Mononuclear cell (primary cell): ENCODE results near the gene MBD6. TPM values are rescaled to one million over a fixed set of nuclear protein-coding genes. Genes with fewer than 3 reads are reported as not detected.
"Not testable (repeated sequence)": the region's sequence is repeated elsewhere in the genome, so short reads cannot be mapped to it uniquely, and the experiment has no call there.

Experiments used
- H3K27me3 ChIP-seq: 2 replicates; pipeline ENCODE4 v1.6.0; 2011; ENCODE audit warnings: low read length, control low read depth; ENCODE audit not compliant: insufficient read depth
- H3K4me1 ChIP-seq: 2 replicates; pipeline ENCODE4 v1.5.1; 2011; ENCODE audit warnings: mild to moderate bottlenecking, low read length, control low read depth; ENCODE audit not compliant: insufficient read depth
- H3K4me3 ChIP-seq: 2 replicates; pipeline ENCODE4 v1.5.1; 2011; ENCODE audit warnings: mild to moderate bottlenecking, low read length, moderate library complexity
- H3K9me3 ChIP-seq: 2 replicates; pipeline ENCODE4 v1.5.1; 2011; ENCODE audit warnings: low read depth, mild to moderate bottlenecking, control low read depth, low read length
- total RNA-seq: library from RNA; depleted of rRNA; stranded (reverse); fragments of >200 nt; gene quantifications from one replicate; pipeline ENCODE4 v1.2.3, GENCODE V29; 2012

MBD6 gene
- total RNA-seq, 1 donor, result 10.6 TPM

GRCh38 chr12:57554453-57554852, 31.8 kb downstream of the MBD6 start:
- Histone ChIP-seq H3K4me3 (no peak overlapping the region), H3K9me3 (no peaks in the 10 kb centered on the region), H3K27me3 (peaks cover 15% of the 10 kb centered on the region), H3K4me1 (no peaks in the 10 kb centered on the region)

GRCh38 chr12:57554897-57555296, 32.3 kb downstream of the MBD6 start:
- no peaks in the 10 kb centered on the region for H3K9me3 ChIP-seq
- H3K27me3 ChIP-seq, result peaks cover 13% of the 10 kb centered on the region
- H3K4me3 ChIP-seq, result no peak overlapping the region
- no peaks in the 10 kb centered on the region for H3K4me1 ChIP-seq

GRCh38 chr12:57558864-57559263, 36.2 kb downstream of the MBD6 start:
- Histone ChIP-seq H3K9me3 (no peaks in the 10 kb centered on the region), H3K27me3 (no peaks in the 10 kb centered on the region), H3K4me3 (no peak overlapping the region), H3K4me1 (no peaks in the 10 kb centered on the region)

- no peak overlapping the region for H3K4me3 ChIP-seq
- no peaks in the 10 kb centered on the region for H3K4me1 ChIP-seq
- no peaks in the 10 kb centered on the region for H3K9me3 ChIP-seq
- H3K27me3 ChIP-seq, result no peaks in the 10 kb centered on the region
Observed at GRCh38 chr12:57560516-57560915, 37.9 kb downstream of the MBD6 start.

GRCh38 chr12:57561117-57561516, 38.5 kb downstream of the MBD6 start:
- H3K27me3 ChIP-seq, H3K9me3 ChIP-seq, H3K4me3 ChIP-seq, H3K4me1 ChIP-seq: not testable (repeated sequence)

GRCh38 chr12:57563358-57563757, 40.7 kb downstream of the MBD6 start:
- Histone ChIP-seq H3K4me3 (no peak overlapping the region), H3K27me3 (no peaks in the 10 kb centered on the region), H3K9me3 (no peaks in the 10 kb centered on the region)

GRCh38 chr12:57564178-57564740, 41.6 kb downstream of the MBD6 start:
- H3K27me3 ChIP-seq, result no peaks in the 10 kb centered on the region
- H3K4me1 ChIP-seq, result no peaks in the 10 kb centered on the region
- no peaks in the 10 kb centered on the region for H3K9me3 ChIP-seq
- H3K4me3 ChIP-seq, result no peak overlapping the region

More at GRCh38 chr12:57563358-57563757, 40.7 kb downstream of the MBD6 start:
- H3K4me1 ChIP-seq, result no peaks in the 10 kb centered on the region

- Histone ChIP-seq H3K27me3 (no peaks in the 10 kb centered on the region), H3K9me3 (no peaks in the 10 kb centered on the region), H3K4me1 (no peaks in the 10 kb centered on the region), H3K4me3 (no peak overlapping the region)
Observed at GRCh38 chr12:57568838-57569237, 46.2 kb downstream of the MBD6 start.

- Histone ChIP-seq H3K4me1 (no peaks in the 10 kb centered on the region), H3K4me3 (no peak overlapping the region)
Observed at GRCh38 chr12:57569858-57570257, 47.2 kb downstream of the MBD6 start.

GRCh38 chr12:57570438-57570837, 47.8 kb downstream of the MBD6 start:
- H3K9me3 ChIP-seq, H3K4me1 ChIP-seq, H3K27me3 ChIP-seq, H3K4me3 ChIP-seq: not testable (repeated sequence)

More at GRCh38 chr12:57569858-57570257, 47.2 kb downstream of the MBD6 start:
- Histone ChIP-seq H3K27me3 (no peaks in the 10 kb centered on the region), H3K9me3 (no peaks in the 10 kb centered on the region)

- Histone ChIP-seq H3K27me3 (no peaks in the 10 kb centered on the region), H3K9me3 (no peaks in the 10 kb centered on the region), H3K4me1 (no peaks in the 10 kb centered on the region), H3K4me3 (no peak overlapping the region)
Observed at GRCh38 chr12:57571926-57572762, 49.5 kb downstream of the MBD6 start.

GRCh38 chr12:57574795-57575194, 52.2 kb downstream of the MBD6 start:
- H3K9me3 ChIP-seq, result no peaks in the 10 kb centered on the region
- H3K4me3 ChIP-seq, result no peak overlapping the region
- no peaks in the 10 kb centered on the region for H3K27me3 ChIP-seq
- no peaks in the 10 kb centered on the region for H3K4me1 ChIP-seq

GRCh38 chr12:57575771-57576612, 53.4 kb downstream of the MBD6 start:
- Histone ChIP-seq H3K4me3 (no peak overlapping the region), H3K4me1 (no peaks in the 10 kb centered on the region), H3K9me3 (no peaks in the 10 kb centered on the region), H3K27me3 (no peaks in the 10 kb centered on the region)

GRCh38 chr12:57576613-57577160, 54.1 kb downstream of the MBD6 start:
- Histone ChIP-seq H3K9me3 (no peaks in the 10 kb centered on the region), H3K4me3 (no peak overlapping the region), H3K27me3 (no peaks in the 10 kb centered on the region), H3K4me1 (no peaks in the 10 kb centered on the region)
